ENCODE measurements around the gene IHH.

The IHH gene

GRCh38 chr2:219073413-219074129 is 12.8 kb upstream of the IHH start:
- peak; percentile 58 for DNase-seq

GRCh38 chr2:219072741-219073250 is 12.1 kb upstream of the IHH start:
- no peak for DNase-seq

- peak; percentile 21 for DNase-seq
These were observed 10.6 kb upstream of the IHH start for GRCh38 chr2:219071131-219071816.

GRCh38 chr2:219065484-219065883 is 4.8 kb upstream of the IHH start:
- no peak for DNase-seq

- DNase-seq = no peak
These were observed 1.4 kb upstream of the IHH start for GRCh38 chr2:219062081-219062480.

GRCh38 chr2:219059725-219060682 is 717 bp downstream of the IHH start:
- DNase-seq = no peak

- no peak for DNase-seq
These were observed 1.4 kb downstream of the IHH start for GRCh38 chr2:219059375-219059724.

GRCh38 chr2:219058541-219059374 is 2.0 kb downstream of the IHH start:
- peak; percentile 30 for DNase-seq

- DNase-seq = peak; percentile 56
These were observed 2.8 kb downstream of the IHH start for GRCh38 chr2:219057709-219058540.

GRCh38 chr2:219056896-219057708 is 3.6 kb downstream of the IHH start:
- DNase-seq = peak; percentile 5

- no peak for DNase-seq
These were observed 4.4 kb downstream of the IHH start for GRCh38 chr2:219056176-219056895.

GRCh38 chr2:219054956-219055903 is 5.5 kb downstream of the IHH start:
- DNase-seq = no peak

GRCh38 chr2:219049282-219049681 is 11.4 kb downstream of the IHH start:
- no peak for DNase-seq

GRCh38 chr2:219045937-219046550 is 14.7 kb downstream of the IHH start:
- DNase-seq = peak; percentile 17

- no peak for DNase-seq
These were observed 18.0 kb downstream of the IHH start for GRCh38 chr2:219042750-219043149.

GRCh38 chr2:219042157-219042556 is 18.6 kb downstream of the IHH start:
- no peak for DNase-seq

- peak; percentile 44 for DNase-seq
These were observed 19.5 kb downstream of the IHH start, which contains the start of gene CFAP65 for GRCh38 chr2:219041252-219041651. Gene CFAP65 (minus strand): TSS chr2:219041516. CDS start chr2:219039048, 2,468 bp downstream.

- DNase-seq = no peak
These were observed 22.1 kb downstream of the IHH start for GRCh38 chr2:219038600-219038999.

All from EL (cell line).